BE2C (cell line): ENCODE results near the gene PI16.
"Not testable (repeated sequence)": the region's sequence is repeated elsewhere in the genome, so short reads cannot be mapped to it uniquely, and the experiment has no call there.

Experiments
- DNase-seq: peaks from one replicate; pipeline ENCODE4 v3.0.0-alpha.2; 2020
- H3K27me3 ChIP-seq: fragments of 250-450 bp; sonication (Bioruptor Pico); 2 replicates; pipeline ENCODE4 v1.5.1; 2020; ENCODE audit warnings: mild to moderate bottlenecking
- H3K36me3 ChIP-seq: fragments of 250-450 bp; sonication (Bioruptor Pico); 2 replicates; pipeline ENCODE4 v1.5.1; 2020; ENCODE audit warnings: mild to moderate bottlenecking
- H3K4me1 ChIP-seq: fragments of 250-450 bp; sonication (Bioruptor Pico); 2 replicates; pipeline ENCODE4 v1.5.1; 2020
- H3K4me3 ChIP-seq: 2 replicates; pipeline ENCODE4 v1.5.1; 2011; ENCODE audit warnings: low read depth, low read length
- H3K9me3 ChIP-seq: fragments of 250-450 bp; sonication (Bioruptor Pico); 2 replicates; pipeline ENCODE4 v1.5.1; 2020
- TF ChIP-seq, protein P1 (sequence below): IDR thresholded peaks from 2 replicates; pipeline ENCODE4 v1.5.1; 2012; ENCODE audit warnings: mild to moderate bottlenecking, low read depth, low read length

PI16 gene

DNA sequence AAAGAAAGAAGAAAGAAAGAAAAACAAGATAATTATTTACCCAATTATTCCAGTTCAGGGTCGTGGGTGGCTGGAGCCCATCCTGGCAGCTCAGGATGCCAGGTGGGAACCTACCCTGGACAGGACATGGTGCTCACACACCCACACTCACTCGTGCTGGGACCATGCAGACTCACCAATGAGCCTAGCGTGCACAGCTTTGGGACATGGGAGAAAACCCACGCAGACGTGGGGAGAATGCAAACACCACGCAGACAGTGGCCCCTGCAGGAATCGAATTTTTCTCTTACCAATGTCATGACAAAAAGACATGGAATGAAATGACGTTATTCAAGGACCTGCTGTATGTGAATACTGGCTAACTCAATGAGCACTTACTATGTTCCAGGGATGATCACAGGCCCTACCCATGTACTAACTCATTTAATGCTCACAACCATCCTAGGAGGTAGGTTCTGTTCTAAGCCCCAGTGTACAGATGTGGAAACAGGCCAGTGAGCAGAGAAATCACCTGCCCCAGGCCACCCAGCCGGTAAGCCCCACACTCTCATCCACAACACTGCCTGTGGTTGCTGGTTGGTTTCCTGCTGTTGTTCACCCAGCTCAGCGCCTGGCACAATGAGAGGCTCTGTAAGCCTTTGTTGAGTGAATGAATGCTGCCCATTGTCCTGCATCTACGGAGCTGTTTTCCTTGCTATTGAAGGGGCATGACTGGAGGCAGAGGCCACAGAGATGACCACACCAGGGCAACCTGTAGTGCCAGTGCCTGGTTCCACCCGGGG is 6.8 kb upstream of the PI16 start:
- Histone ChIP-seq H3K27me3 (no peaks in the 10 kb centered on the region), H3K4me1 (no peaks in the 10 kb centered on the region), H3K9me3 (no peaks in the 10 kb centered on the region), H3K4me3 (no peak overlapping the region), H3K36me3 (no peaks in the 10 kb centered on the region)
- TF ChIP-seq, protein P1, sequence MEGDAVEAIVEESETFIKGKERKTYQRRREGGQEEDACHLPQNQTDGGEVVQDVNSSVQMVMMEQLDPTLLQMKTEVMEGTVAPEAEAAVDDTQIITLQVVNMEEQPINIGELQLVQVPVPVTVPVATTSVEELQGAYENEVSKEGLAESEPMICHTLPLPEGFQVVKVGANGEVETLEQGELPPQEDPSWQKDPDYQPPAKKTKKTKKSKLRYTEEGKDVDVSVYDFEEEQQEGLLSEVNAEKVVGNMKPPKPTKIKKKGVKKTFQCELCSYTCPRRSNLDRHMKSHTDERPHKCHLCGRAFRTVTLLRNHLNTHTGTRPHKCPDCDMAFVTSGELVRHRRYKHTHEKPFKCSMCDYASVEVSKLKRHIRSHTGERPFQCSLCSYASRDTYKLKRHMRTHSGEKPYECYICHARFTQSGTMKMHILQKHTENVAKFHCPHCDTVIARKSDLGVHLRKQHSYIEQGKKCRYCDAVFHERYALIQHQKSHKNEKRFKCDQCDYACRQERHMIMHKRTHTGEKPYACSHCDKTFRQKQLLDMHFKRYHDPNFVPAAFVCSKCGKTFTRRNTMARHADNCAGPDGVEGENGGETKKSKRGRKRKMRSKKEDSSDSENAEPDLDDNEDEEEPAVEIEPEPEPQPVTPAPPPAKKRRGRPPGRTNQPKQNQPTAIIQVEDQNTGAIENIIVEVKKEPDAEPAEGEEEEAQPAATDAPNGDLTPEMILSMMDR = no peak
- DNase-seq = no peak

DNA sequence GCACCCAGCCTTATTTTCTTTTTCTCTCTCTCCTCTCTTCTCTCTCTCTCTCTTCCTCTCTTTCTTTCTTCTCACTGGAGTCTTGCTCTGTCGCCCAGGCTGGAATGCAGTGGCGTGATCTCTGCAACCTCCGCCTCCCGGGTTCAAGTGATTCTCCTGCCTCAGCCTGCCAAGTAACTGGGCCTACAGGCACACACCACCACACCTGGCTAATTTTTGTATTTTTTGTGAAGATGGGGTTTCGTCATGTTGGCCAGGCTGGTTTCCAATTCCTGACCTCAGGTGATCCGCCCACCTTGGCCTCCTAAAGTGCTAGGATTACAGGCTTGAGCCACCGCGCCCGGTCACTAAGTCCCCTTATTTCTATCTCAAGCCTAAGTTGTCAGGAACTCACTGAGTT is 5.5 kb upstream of the PI16 start:
- DNase-seq, H3K27me3 ChIP-seq, H3K9me3 ChIP-seq, H3K4me3 ChIP-seq, H3K4me1 ChIP-seq, H3K36me3 ChIP-seq: not testable (repeated sequence)

DNA sequence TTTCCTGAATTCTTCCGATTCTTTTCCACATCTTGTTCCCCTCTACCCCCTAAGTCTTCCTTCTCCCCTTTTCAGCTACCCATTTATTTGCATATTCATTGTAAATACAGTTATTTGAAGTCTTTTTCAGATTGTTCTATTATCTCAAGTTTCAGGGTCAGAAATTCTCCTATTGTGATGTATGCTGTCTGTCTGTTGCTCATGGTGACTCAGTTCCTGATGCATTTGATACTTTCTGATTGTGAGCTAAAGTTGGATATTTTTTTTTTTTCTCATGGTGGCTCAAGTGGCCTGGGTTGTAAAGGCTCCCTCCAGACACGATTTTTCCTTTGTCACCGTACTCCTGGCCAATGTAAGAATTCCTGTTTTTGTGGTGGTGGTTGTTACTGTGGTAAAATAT is 4.9 kb upstream of the PI16 start:
- Histone ChIP-seq H3K36me3 (no peaks in the 10 kb centered on the region), H3K4me3 (no peak overlapping the region), H3K9me3 (no peaks in the 10 kb centered on the region), H3K4me1 (no peaks in the 10 kb centered on the region), H3K27me3 (no peaks in the 10 kb centered on the region)
- no peak for DNase-seq
- TF ChIP-seq, protein P1 = no peak

DNA sequence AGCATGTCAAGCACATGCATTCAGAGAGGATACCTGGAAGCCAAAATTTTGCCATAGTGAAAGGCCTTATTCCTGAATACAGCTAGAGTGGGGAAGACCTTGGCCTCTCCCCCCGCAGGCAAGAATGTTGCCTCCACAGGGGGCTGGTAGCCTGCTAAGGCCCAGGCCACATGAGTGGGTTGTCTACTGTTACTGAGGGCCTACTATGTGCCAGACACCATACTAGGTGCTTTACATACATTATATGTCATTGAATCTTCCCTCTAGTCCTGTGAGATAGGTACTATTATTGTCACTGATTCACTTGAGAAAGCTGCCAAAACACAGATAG is 642 bp upstream of the PI16 start:
- Histone ChIP-seq H3K36me3 (no peaks in the 10 kb centered on the region), H3K9me3 (no peaks in the 10 kb centered on the region), H3K27me3 (no peaks in the 10 kb centered on the region), H3K4me3 (no peak overlapping the region), H3K4me1 (no peaks in the 10 kb centered on the region)
- no peak for DNase-seq
- TF ChIP-seq, protein P1 = no peak

DNA sequence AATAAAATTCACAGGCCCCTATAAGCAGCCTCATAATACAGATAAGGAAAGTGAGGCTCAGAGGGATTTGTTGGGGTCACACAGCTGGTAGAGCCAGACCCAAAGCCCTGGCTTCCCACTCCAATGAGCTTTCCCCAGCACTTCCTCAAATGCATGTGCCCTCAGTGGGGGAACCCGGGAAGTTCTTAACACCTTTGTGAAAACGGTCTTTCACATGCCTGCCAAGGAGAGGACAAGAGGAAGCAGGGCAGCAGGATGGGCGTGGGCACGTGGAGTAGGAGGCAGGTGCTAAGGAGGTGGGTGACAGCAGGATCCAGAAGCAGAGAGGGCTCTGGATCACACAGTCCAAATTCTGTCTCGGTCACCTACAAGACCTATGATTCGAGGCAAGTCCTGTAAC is 598 bp downstream of the PI16 start:
- Histone ChIP-seq H3K36me3 (no peaks in the 10 kb centered on the region), H3K27me3 (no peaks in the 10 kb centered on the region), H3K4me1 (no peaks in the 10 kb centered on the region), H3K9me3 (no peaks in the 10 kb centered on the region), H3K4me3 (no peak overlapping the region)
- TF ChIP-seq, protein P1 = no peak
- DNase-seq = no peak

DNA sequence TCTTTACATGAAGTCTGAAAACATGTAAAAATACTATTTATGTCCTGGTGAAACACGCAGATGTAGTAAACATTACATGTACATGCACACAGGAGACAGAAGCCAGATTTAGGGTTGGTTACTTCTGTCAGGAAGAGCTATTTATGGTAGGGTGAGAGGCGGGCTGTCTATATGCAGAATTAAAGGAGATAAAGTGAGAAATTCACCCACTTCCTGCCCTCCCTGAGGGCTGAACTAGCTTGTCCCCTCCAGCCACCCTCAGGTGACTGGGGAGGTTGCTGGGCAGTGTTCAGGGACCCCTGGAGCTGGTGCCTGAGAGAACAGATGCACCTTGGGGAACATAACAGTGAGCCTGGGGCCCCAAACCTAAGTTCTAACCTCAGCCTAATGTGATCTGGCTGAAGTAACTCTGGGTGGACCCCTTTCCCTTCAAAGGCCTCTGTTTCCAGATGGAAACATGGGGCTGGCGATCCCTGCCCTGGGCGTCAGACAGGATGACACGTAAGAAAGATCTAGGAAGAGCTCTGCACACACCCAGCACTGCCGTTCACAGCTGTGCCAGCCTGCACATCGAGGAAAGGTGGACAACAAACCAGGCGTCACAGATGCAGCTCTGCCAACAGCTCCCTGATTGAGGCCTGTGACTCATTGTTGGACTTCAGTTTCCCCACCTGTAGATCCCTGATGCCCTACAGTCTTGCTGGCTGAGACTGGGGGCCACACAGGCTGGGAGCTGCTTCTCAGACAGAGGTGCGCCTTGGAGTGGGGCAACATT is 1.3 kb downstream of the PI16 start:
- Histone ChIP-seq H3K4me3 (no peak overlapping the region), H3K36me3 (no peaks in the 10 kb centered on the region), H3K27me3 (no peaks in the 10 kb centered on the region), H3K4me1 (peaks cover 2% of the 10 kb centered on the region; the same call in 1 of the 2 replicates), H3K9me3 (no peaks in the 10 kb centered on the region)
- TF ChIP-seq, protein P1 = no peak
- no peak for DNase-seq
